ENCODE data around the gene DMBT1. TPM values are rescaled to one million over a fixed set of nuclear protein-coding genes. Genes with fewer than 3 reads are reported as not detected.

DMBT1 gene
- polyA plus RNA-seq, 3 donors from 2014 or later = not detected

GRCh38 chr10:122531261-122531660 is 29.3 kb upstream of the DMBT1 start:
- Mint-ChIP-seq H3K4me3 (no peak overlapping the region), H3K36me3 (no peaks in the 10 kb centered on the region), H3K27ac (no peak overlapping the region), H3K4me1 (peaks cover 0 to 14% of the 10 kb centered on the region in 2 donors), H3K9me3 (peaks cover 0 to 3% (median 0%) of the 10 kb centered on the region in 6 donors), H3K27me3 (ENCODE audit: low read depth in 3 of 3) (peaks cover 0 to 7% (median 4%) of the 10 kb centered on the region in 3 donors)
- no peak for DNase-seq

GRCh38 chr10:122531939-122532338 is 28.6 kb upstream of the DMBT1 start:
- H3K36me3 Mint-ChIP-seq = no peaks in the 10 kb centered on the region
- no peak for DNase-seq
- H3K27ac Mint-ChIP-seq = no peak overlapping the region
- peaks cover 0 to 3% (median 0%) of the 10 kb centered on the region in 6 donors for H3K9me3 Mint-ChIP-seq
- no peak overlapping the region for H3K4me3 Mint-ChIP-seq
- H3K27me3 Mint-ChIP-seq (ENCODE audit: low read depth in 3 of 3) = peaks cover 0 to 7% (median 6%) of the 10 kb centered on the region in 3 donors
- peaks cover 0 to 14% of the 10 kb centered on the region in 2 donors for H3K4me1 Mint-ChIP-seq

- no peak overlapping the region for H3K4me3 Mint-ChIP-seq
- no peak for DNase-seq
- peaks cover 0 to 3% (median 0%) of the 10 kb centered on the region in 6 donors for H3K9me3 Mint-ChIP-seq
- H3K27me3 Mint-ChIP-seq (ENCODE audit: low read depth in 3 of 3) = peaks cover 4 to 7% (median 6%) of the 10 kb centered on the region in 3 donors
- H3K36me3 Mint-ChIP-seq = no peaks in the 10 kb centered on the region
- H3K4me1 Mint-ChIP-seq = peaks cover 0 to 14% of the 10 kb centered on the region in 2 donors
- no peak overlapping the region for H3K27ac Mint-ChIP-seq
Measured at GRCh38 chr10:122532601-122533296, 27.8 kb upstream of the DMBT1 start.

GRCh38 chr10:122537545-122537944 is 23.0 kb upstream of the DMBT1 start:
- H3K4me1 Mint-ChIP-seq = peaks cover 9 to 21% of the 10 kb centered on the region in 2 donors
- no peak overlapping the region for H3K27ac Mint-ChIP-seq
- H3K27me3 Mint-ChIP-seq (ENCODE audit: low read depth in 3 of 3) = peaks cover 6 to 9% (median 8%) of the 10 kb centered on the region in 3 donors
- H3K36me3 Mint-ChIP-seq = no peaks in the 10 kb centered on the region
- no peak overlapping the region for H3K4me3 Mint-ChIP-seq
- no peak for DNase-seq
- peaks cover 0 to 2% (median 0%) of the 10 kb centered on the region in 6 donors for H3K9me3 Mint-ChIP-seq

- Mint-ChIP-seq H3K4me1 (peaks cover 19 to 21% of the 10 kb centered on the region in 2 donors), H3K27ac (peak overlapping the region in 1 of 6 donors; percentile 8), H3K4me3 (peak overlapping the region in 1 of 5 donors; percentile 56), H3K27me3 (ENCODE audit: low read depth in 3 of 3) (peaks cover 2 to 8% (median 8%) of the 10 kb centered on the region in 3 donors), H3K9me3 (peaks cover 0 to 2% (median 0%) of the 10 kb centered on the region in 6 donors), H3K36me3 (no peaks in the 10 kb centered on the region)
- no peak for DNase-seq
Measured at GRCh38 chr10:122541541-122542002, 19.0 kb upstream of the DMBT1 start.

- Mint-ChIP-seq H3K27ac (peak overlapping the region in 1 of 6 donors; percentile 43), H3K9me3 (peaks cover 0 to 2% (median 0%) of the 10 kb centered on the region in 6 donors), H3K4me1 (peaks cover 19 to 21% of the 10 kb centered on the region in 2 donors), H3K4me3 (no peak overlapping the region), H3K36me3 (no peaks in the 10 kb centered on the region), H3K27me3 (ENCODE audit: low read depth in 3 of 3) (peaks cover 0 to 8% (median 8%) of the 10 kb centered on the region in 3 donors)
- no peak for DNase-seq
Measured at GRCh38 chr10:122543676-122544445, 16.7 kb upstream of the DMBT1 start.

- no peaks in the 10 kb centered on the region for H3K36me3 Mint-ChIP-seq
- no peak overlapping the region for H3K27ac Mint-ChIP-seq
- H3K9me3 Mint-ChIP-seq = peaks cover 0 to 2% (median 0%) of the 10 kb centered on the region in 6 donors
- H3K27me3 Mint-ChIP-seq (ENCODE audit: low read depth in 3 of 3) = peaks cover 0 to 8% (median 5%) of the 10 kb centered on the region in 3 donors
- H3K4me3 Mint-ChIP-seq = no peak overlapping the region
- peak in 1 of 3 donors; percentile 14 for DNase-seq
- peaks cover 19 to 21% of the 10 kb centered on the region in 2 donors for H3K4me1 Mint-ChIP-seq
Measured at GRCh38 chr10:122544493-122544892, 16.1 kb upstream of the DMBT1 start.

GRCh38 chr10:122546242-122546641 is 14.3 kb upstream of the DMBT1 start:
- no peaks in the 10 kb centered on the region for H3K9me3 Mint-ChIP-seq
- peaks cover 13 to 16% of the 10 kb centered on the region in 2 donors for H3K4me1 Mint-ChIP-seq
- H3K4me3 Mint-ChIP-seq = no peak overlapping the region

GRCh38 chr10:122548407-122549085 is 12.0 kb upstream of the DMBT1 start:
- Mint-ChIP-seq H3K9me3 (no peaks in the 10 kb centered on the region), H3K27ac (no peak overlapping the region), H3K27me3 (ENCODE audit: low read depth in 3 of 3) (peaks cover 0 to 7% (median 4%) of the 10 kb centered on the region in 3 donors), H3K36me3 (no peaks in the 10 kb centered on the region), H3K4me1 (peaks cover 0 to 10% of the 10 kb centered on the region in 2 donors), H3K4me3 (no peak overlapping the region)
- DNase-seq = no peak

More at GRCh38 chr10:122546242-122546641, 14.3 kb upstream of the DMBT1 start:
- DNase-seq = no peak
- Mint-ChIP-seq H3K27me3 (ENCODE audit: low read depth in 3 of 3) (peaks cover 0 to 4% (median 4%) of the 10 kb centered on the region in 3 donors), H3K27ac (no peak overlapping the region), H3K36me3 (no peaks in the 10 kb centered on the region)

GRCh38 chr10:122549636-122550035 is 10.9 kb upstream of the DMBT1 start:
- Mint-ChIP-seq H3K4me1 (peaks cover 0 to 3% of the 10 kb centered on the region in 2 donors), H3K9me3 (no peaks in the 10 kb centered on the region), H3K4me3 (no peak overlapping the region), H3K27ac (no peak overlapping the region), H3K36me3 (no peaks in the 10 kb centered on the region), H3K27me3 (ENCODE audit: low read depth in 3 of 3) (peaks cover 0 to 9% (median 4%) of the 10 kb centered on the region in 3 donors)
- DNase-seq = no peak

GRCh38 chr10:122550427-122550826 is 10.1 kb upstream of the DMBT1 start:
- DNase-seq = no peak
- Mint-ChIP-seq H3K4me1 (peaks cover 0 to 3% of the 10 kb centered on the region in 2 donors), H3K27ac (no peak overlapping the region), H3K27me3 (ENCODE audit: low read depth in 3 of 3) (peaks cover 0 to 9% (median 4%) of the 10 kb centered on the region in 3 donors), H3K9me3 (no peaks in the 10 kb centered on the region), H3K4me3 (no peak overlapping the region), H3K36me3 (no peaks in the 10 kb centered on the region)

GRCh38 chr10:122550983-122551382 is 9.6 kb upstream of the DMBT1 start:
- Mint-ChIP-seq H3K4me3 (no peak overlapping the region), H3K4me1 (peaks cover 0 to 3% of the 10 kb centered on the region in 2 donors), H3K27me3 (ENCODE audit: low read depth in 3 of 3) (peaks cover 0 to 9% (median 4%) of the 10 kb centered on the region in 3 donors), H3K36me3 (no peaks in the 10 kb centered on the region), H3K27ac (no peak overlapping the region), H3K9me3 (no peaks in the 10 kb centered on the region)
- DNase-seq = no peak

GRCh38 chr10:122551450-122551849 is 9.1 kb upstream of the DMBT1 start:
- peaks cover 0 to 3% of the 10 kb centered on the region in 2 donors for H3K4me1 Mint-ChIP-seq
- peak in 1 of 3 donors; percentile 9 for DNase-seq
- no peaks in the 10 kb centered on the region for H3K36me3 Mint-ChIP-seq
- H3K27ac Mint-ChIP-seq = no peak overlapping the region
- no peak overlapping the region for H3K4me3 Mint-ChIP-seq
- H3K9me3 Mint-ChIP-seq = no peaks in the 10 kb centered on the region
- peaks cover 0 to 9% (median 4%) of the 10 kb centered on the region in 3 donors for H3K27me3 Mint-ChIP-seq (ENCODE audit: low read depth in 3 of 3)
